ENCODE results near the gene KSR1.

Gene KSR1

GRCh38 chr17:27535178-27535928 lies 79.1 kb downstream of the KSR1 start:
- no peak for DNase-seq (ENCODE audit: low read depth)

- DNase-seq (ENCODE audit: low read depth): no peak
Observed at GRCh38 chr17:27535975-27536374, 79.7 kb downstream of the KSR1 start.

- DNase-seq (ENCODE audit: low read depth): no peak
Observed at GRCh38 chr17:27536781-27537180, 80.5 kb downstream of the KSR1 start.

- no peak for DNase-seq (ENCODE audit: low read depth)
Observed at GRCh38 chr17:27538156-27538955, 82.1 kb downstream of the KSR1 start.

- no peak for DNase-seq (ENCODE audit: low read depth)
Observed at GRCh38 chr17:27539152-27539551, 82.9 kb downstream of the KSR1 start.

- DNase-seq (ENCODE audit: low read depth): no peak
Observed at GRCh38 chr17:27539794-27540317, 83.6 kb downstream of the KSR1 start.

GRCh38 chr17:27540318-27541101 lies 84.3 kb downstream of the KSR1 start:
- no peak for DNase-seq (ENCODE audit: low read depth)

- DNase-seq (ENCODE audit: low read depth): no peak
Observed at GRCh38 chr17:27541301-27542023, 85.2 kb downstream of the KSR1 start.

- no peak for DNase-seq (ENCODE audit: low read depth)
Observed at GRCh38 chr17:27542841-27543463, 86.7 kb downstream of the KSR1 start.

GRCh38 chr17:27543464-27543856 lies 87.2 kb downstream of the KSR1 start:
- no peak for DNase-seq (ENCODE audit: low read depth)

- DNase-seq (ENCODE audit: low read depth): no peak
Observed at GRCh38 chr17:27543958-27544349, 87.7 kb downstream of the KSR1 start.

- DNase-seq (ENCODE audit: low read depth): peak; percentile 18
Observed at GRCh38 chr17:27544350-27545131, 88.3 kb downstream of the KSR1 start.

GRCh38 chr17:27545562-27546229 lies 89.4 kb downstream of the KSR1 start:
- no peak for DNase-seq (ENCODE audit: low read depth)

GRCh38 chr17:27546624-27547300 lies 90.5 kb downstream of the KSR1 start:
- no peak for DNase-seq (ENCODE audit: low read depth)

GRCh38 chr17:27547301-27547683 lies 91.0 kb downstream of the KSR1 start:
- DNase-seq (ENCODE audit: low read depth): no peak

- no peak for DNase-seq (ENCODE audit: low read depth)
Observed at GRCh38 chr17:27548369-27548768, 92.1 kb downstream of the KSR1 start.

- no peak for DNase-seq (ENCODE audit: low read depth)
Observed at GRCh38 chr17:27549251-27549893, 93.1 kb downstream of the KSR1 start.

GRCh38 chr17:27550291-27550930 lies 94.2 kb downstream of the KSR1 start:
- DNase-seq (ENCODE audit: low read depth): no peak

Data from stimulated activated CD8-positive, alpha-beta memory T cell treated with anti-CD3 and anti-CD28 coated beads, Interleukin-15, amount 100 ng/mL, for 24 hours (primary cell).